ENCODE measurements around the gene SLC35F4.

GRCh38 chr14:57771801-57772200 lies 94.1 kb downstream of the SLC35F4 start:
- no peak for TF ChIP-seq CTCF (IDR thresholded peaks at IDR 0.05)
- no peak for TF ChIP-seq POLR2AphosphoS5 (IDR thresholded peaks at IDR 0.05)
- TF ChIP-seq POLR2A (IDR thresholded peaks at IDR 0.05): no peak

Data from suprapubic skin (tissue), 4 donors.